NT2/D1 (cell line): ENCODE results near the gene MFAP2.
"Not testable (repeated sequence)": the region's sequence is repeated elsewhere in the genome, so short reads cannot be mapped to it uniquely, and the experiment has no call there.

Experiments
- DNase-seq: peaks from one replicate; pipeline ENCODE4 v3.0.0-alpha.2; 2011; ENCODE audit warnings: low read depth, low spot score
- H3K27me3 ChIP-seq: 2 replicates; pipeline ENCODE4 v1.6.0; 2011; ENCODE audit warnings: mild to moderate bottlenecking; ENCODE audit not compliant: insufficient read length, insufficient read depth
- H3K36me3 ChIP-seq: 2 replicates; pipeline ENCODE4 v1.6.1; 2011; ENCODE audit warnings: mild to moderate bottlenecking, low read length, mixed read lengths; ENCODE audit not compliant: insufficient read depth, insufficient read length
- H3K4me1 ChIP-seq: 2 replicates; pipeline ENCODE4 v1.5.1; 2011; ENCODE audit not compliant: insufficient read depth, insufficient read length
- H3K4me3 ChIP-seq: 2 replicates; pipeline ENCODE4 v1.5.1; 2011; ENCODE audit warnings: low read depth; ENCODE audit not compliant: insufficient read length
- H3K9ac ChIP-seq: 2 replicates; pipeline ENCODE4 v1.6.0; 2011; ENCODE audit warnings: low read depth; ENCODE audit not compliant: insufficient read length
- H3K9me3 ChIP-seq: 2 replicates; pipeline ENCODE4 v1.5.1; 2011; ENCODE audit warnings: mild to moderate bottlenecking, low read length; ENCODE audit not compliant: insufficient read depth
- SUZ12 ChIP-seq: IDR thresholded peaks from 2 replicates; pipeline ENCODE4 v1.6.1; 2011; ENCODE audit not compliant: insufficient read length, insufficient read depth; ENCODE audit errors: extremely low read depth
- YY1 ChIP-seq: IDR thresholded peaks from 2 replicates; pipeline ENCODE4 v1.6.1; 2011; ENCODE audit not compliant: insufficient read length, insufficient read depth
- ZNF274 ChIP-seq: IDR thresholded peaks from 2 replicates; pipeline ENCODE4 v1.6.1; 2011; ENCODE audit warnings: mild to moderate bottlenecking, low read depth, low read length

Gene MFAP2

GRCh38 chr1:16946646-16947045 is 33.8 kb downstream of the MFAP2 start:
- no peak overlapping the region for H3K9ac ChIP-seq
- no peaks in the 10 kb centered on the region for H3K27me3 ChIP-seq
- H3K9me3 ChIP-seq: no peaks in the 10 kb centered on the region
- H3K4me1 ChIP-seq: peaks cover 10% of the 10 kb centered on the region
- no peak for DNase-seq
- TF ChIP-seq YY1 (no peak), SUZ12 (no peak)
- no peak overlapping the region for H3K4me3 ChIP-seq
- peaks cover 35% of the 10 kb centered on the region for H3K36me3 ChIP-seq

GRCh38 chr1:16946185-16946584 is 34.2 kb downstream of the MFAP2 start:
- H3K4me3 ChIP-seq, H3K9me3 ChIP-seq, H3K27me3 ChIP-seq, H3K4me1 ChIP-seq, DNase-seq, H3K9ac ChIP-seq: not testable (repeated sequence)
- H3K36me3 ChIP-seq: peaks cover 35% of the 10 kb centered on the region

GRCh38 chr1:16945512-16945911 is 34.9 kb downstream of the MFAP2 start:
- H3K36me3 ChIP-seq: peaks cover 35% of the 10 kb centered on the region
- H3K9ac ChIP-seq, H3K4me3 ChIP-seq, H3K9me3 ChIP-seq, H3K4me1 ChIP-seq, H3K27me3 ChIP-seq, DNase-seq: not testable (repeated sequence)

- H3K9ac ChIP-seq: no peak overlapping the region
- no peak for DNase-seq
These were observed 36.4 kb downstream of the MFAP2 start for GRCh38 chr1:16944038-16944437.

GRCh38 chr1:16939386-16940180 is 40.8 kb downstream of the MFAP2 start:
- not testable (repeated sequence) for H3K4me1 ChIP-seq, H3K27me3 ChIP-seq, H3K9me3 ChIP-seq, DNase-seq, H3K4me3 ChIP-seq
- H3K36me3 ChIP-seq: peaks cover 29% of the 10 kb centered on the region
- H3K9ac ChIP-seq: peak overlapping the region; percentile 51

More at GRCh38 chr1:16944038-16944437, 36.4 kb downstream of the MFAP2 start:
- no peaks in the 10 kb centered on the region for H3K9me3 ChIP-seq
- no peak for TF ChIP-seq YY1
- no peak for TF ChIP-seq SUZ12
- TF ChIP-seq ZNF274: no peak
- H3K4me1 ChIP-seq: peaks cover 9% of the 10 kb centered on the region
- no peaks in the 10 kb centered on the region for H3K27me3 ChIP-seq
- H3K4me3 ChIP-seq: no peak overlapping the region
- H3K36me3 ChIP-seq: peaks cover 35% of the 10 kb centered on the region

GRCh38 chr1:16938351-16939321 is 41.8 kb downstream of the MFAP2 start:
- Histone ChIP-seq H3K27me3 (no peaks in the 10 kb centered on the region), H3K9ac (peak overlapping the region; percentile 46), H3K4me1 (peaks cover 8% of the 10 kb centered on the region), H3K36me3 (peaks cover 26% of the 10 kb centered on the region), H3K9me3 (no peaks in the 10 kb centered on the region), H3K4me3 (peak overlapping the region; percentile 9)
- no peak for TF ChIP-seq YY1
- no peak for DNase-seq

- not testable (repeated sequence) for DNase-seq, H3K9me3 ChIP-seq, H3K9ac ChIP-seq, H3K4me1 ChIP-seq, H3K4me3 ChIP-seq, H3K27me3 ChIP-seq
- peaks cover 18% of the 10 kb centered on the region for H3K36me3 ChIP-seq
These were observed 43.8 kb downstream of the MFAP2 start for GRCh38 chr1:16936580-16936979.

- H3K4me3 ChIP-seq, DNase-seq, H3K9me3 ChIP-seq, H3K27me3 ChIP-seq, H3K9ac ChIP-seq: not testable (repeated sequence)
- Histone ChIP-seq H3K36me3 (peaks cover 25% of the 10 kb centered on the region), H3K4me1 (peaks cover 16% of the 10 kb centered on the region)
These were observed 46.5 kb downstream of the MFAP2 start for GRCh38 chr1:16933945-16934344.

- DNase-seq: not testable (repeated sequence)
These were observed 49.0 kb downstream of the MFAP2 start for GRCh38 chr1:16931206-16931934.

GRCh38 chr1:16929146-16930041 is 51.0 kb downstream of the MFAP2 start:
- not testable (repeated sequence) for H3K9ac ChIP-seq, H3K27me3 ChIP-seq, DNase-seq, H3K4me3 ChIP-seq, H3K9me3 ChIP-seq
- Histone ChIP-seq H3K36me3 (peaks cover 18% of the 10 kb centered on the region), H3K4me1 (peaks cover 40% of the 10 kb centered on the region)

More at GRCh38 chr1:16931206-16931934, 49.0 kb downstream of the MFAP2 start:
- not testable (repeated sequence) for H3K9ac ChIP-seq, H3K27me3 ChIP-seq, H3K4me3 ChIP-seq, H3K9me3 ChIP-seq
- Histone ChIP-seq H3K4me1 (peaks cover 26% of the 10 kb centered on the region), H3K36me3 (peaks cover 21% of the 10 kb centered on the region)
